Measurements from ENCODE around the gene KLHL33. TPM values are rescaled to one million over a fixed set of nuclear protein-coding genes. Genes with fewer than 3 reads are reported as not detected.

KLHL33 gene
- total and polyA plus RNA-seq, 7 donors = 0.23 to 1.4 (median 0.41) TPM

DNA sequence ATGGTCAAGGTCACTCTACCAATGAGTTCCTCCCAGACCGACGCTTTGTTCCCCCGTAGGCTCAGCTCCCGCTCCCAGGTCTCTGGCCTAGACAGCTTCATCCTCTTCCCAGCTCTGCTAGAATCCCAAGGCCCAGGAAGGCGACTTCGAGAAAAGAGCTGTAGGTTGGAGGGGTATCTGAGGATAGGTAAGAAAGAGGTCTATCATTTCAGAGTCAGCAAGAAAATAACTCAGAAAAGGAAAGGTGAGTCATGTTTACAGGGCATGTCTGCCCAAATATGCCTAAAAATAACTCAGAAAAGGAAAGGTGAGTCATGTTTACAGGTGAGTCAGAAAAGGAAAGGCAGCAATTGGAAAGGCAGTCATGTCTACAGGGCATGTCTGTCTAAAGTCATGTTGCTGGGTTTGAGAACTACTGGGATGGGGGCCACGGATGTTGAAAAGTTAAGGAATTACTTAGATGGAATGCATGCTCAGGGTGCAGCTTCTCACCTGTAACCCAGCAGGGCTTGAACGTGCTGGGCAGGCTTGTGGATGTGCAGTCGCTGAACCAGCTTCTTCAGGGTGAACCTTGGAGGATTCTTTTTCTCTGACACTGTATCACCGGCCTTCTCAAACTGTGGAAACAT is 34.9 kb downstream of the KLHL33 start:
- Histone ChIP-seq H3K27ac (no peak overlapping the region), H3K36me3 (peaks cover 27 to 99% (median 69%) of the 10 kb centered on the region in 4 donors)
- WGBS, 2 donors = 91 to 94% methylated on average over 10 of the region's 10 CpGs

GRCh38 chr14:20400589-20400964 is 35.4 kb downstream of the KLHL33 start:
- intact Hi-C loops (cut with DNase I) = no loop called here
- WGBS, 2 donors = 91 to 98% methylated on average over 1 of the region's 1 CpG
- Histone ChIP-seq H3K27me3 (no peaks in the 10 kb centered on the region), H3K36me3 (peaks cover 32 to 99% (median 72%) of the 10 kb centered on the region in 4 donors), H3K4me3 (no peak overlapping the region), H3K4me1 (no peaks in the 10 kb centered on the region), H3K9me3 (no peaks in the 10 kb centered on the region), H3K27ac (no peak overlapping the region)
- TF ChIP-seq POLR2A (IDR thresholded peaks at IDR 0.05) (no peak), POLR2AphosphoS5 (IDR thresholded peaks at IDR 0.05) (no peak), EP300 (IDR thresholded peaks at IDR 0.05) (no peak), CTCF (IDR thresholded peaks at IDR 0.05) (no peak)
- no peak for DNase-seq

More for the DNA sequence above, 34.9 kb downstream of the KLHL33 start:
- Histone ChIP-seq H3K4me3 (no peak overlapping the region), H3K27me3 (no peaks in the 10 kb centered on the region), H3K4me1 (no peaks in the 10 kb centered on the region), H3K9me3 (no peaks in the 10 kb centered on the region)
- no peak for TF ChIP-seq CTCF (IDR thresholded peaks at IDR 0.05)
- no peak for TF ChIP-seq EP300 (IDR thresholded peaks at IDR 0.05)
- TF ChIP-seq POLR2AphosphoS5 (IDR thresholded peaks at IDR 0.05) = no peak
- TF ChIP-seq POLR2A (IDR thresholded peaks at IDR 0.05) = no peak
- intact Hi-C loops (cut with DNase I) = no loop called here
- DNase-seq = no peak

GRCh38 chr14:20397511-20397910 is 38.5 kb downstream of the KLHL33 start:
- Histone ChIP-seq H3K27ac (no peak overlapping the region), H3K4me3 (no peak overlapping the region), H3K27me3 (no peaks in the 10 kb centered on the region), H3K4me1 (no peaks in the 10 kb centered on the region), H3K36me3 (peaks cover 28 to 99% (median 61%) of the 10 kb centered on the region in 4 donors), H3K9me3 (no peaks in the 10 kb centered on the region)
- DNase-seq = no peak
- 85 to 95% methylated on average over 3 of the region's 3 CpGs for WGBS, 2 donors
- no peak for TF ChIP-seq CTCF (IDR thresholded peaks at IDR 0.05)
- TF ChIP-seq EP300 (IDR thresholded peaks at IDR 0.05) = no peak
- no peak for TF ChIP-seq POLR2AphosphoS5 (IDR thresholded peaks at IDR 0.05)
- TF ChIP-seq POLR2A (IDR thresholded peaks at IDR 0.05) = no peak
- intact Hi-C loops (cut with DNase I) = no loop called here

GRCh38 chr14:20391505-20391904 is 44.5 kb downstream of the KLHL33 start:
- Histone ChIP-seq H3K4me3 (no peak overlapping the region), H3K27me3 (no peaks in the 10 kb centered on the region), H3K4me1 (no peaks in the 10 kb centered on the region), H3K36me3 (peaks cover 47 to 98% (median 74%) of the 10 kb centered on the region in 4 donors), H3K27ac (no peak overlapping the region), H3K9me3 (no peaks in the 10 kb centered on the region)
- WGBS, 2 donors = 97 to 98% methylated on average over 4 of the region's 4 CpGs
- intact Hi-C loops (cut with DNase I) = no loop called here
- TF ChIP-seq EP300 (IDR thresholded peaks at IDR 0.05) = no peak
- TF ChIP-seq POLR2A (IDR thresholded peaks at IDR 0.05) = no peak
- no peak for TF ChIP-seq POLR2AphosphoS5 (IDR thresholded peaks at IDR 0.05)
- no peak for TF ChIP-seq CTCF (IDR thresholded peaks at IDR 0.05)
- DNase-seq = no peak

DNA sequence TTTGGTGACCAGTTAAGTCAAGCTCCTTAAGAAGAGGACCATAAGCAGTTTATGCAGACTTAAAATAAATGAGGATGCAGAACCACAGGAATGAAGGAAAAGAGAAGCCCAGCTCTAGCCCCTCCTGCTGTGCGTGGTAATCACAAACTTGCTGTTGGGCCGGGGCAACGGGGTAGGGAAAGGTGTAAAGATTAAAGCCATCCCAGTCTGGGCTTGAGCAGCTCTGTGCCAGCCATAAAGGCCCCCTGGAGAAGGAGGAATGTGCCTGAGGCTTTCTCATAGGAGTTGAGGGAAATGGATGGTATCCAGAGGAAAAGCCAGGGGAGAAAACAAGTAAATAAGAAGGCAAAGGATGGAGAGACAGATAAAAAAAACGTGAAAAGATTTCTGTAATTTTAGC is 47.8 kb downstream of the KLHL33 start:
- WGBS, 2 donors = 69 to 80% methylated on average over 4 of the region's 4 CpGs
- Histone ChIP-seq H3K4me3 (no peak overlapping the region), H3K27me3 (no peaks in the 10 kb centered on the region), H3K4me1 (no peaks in the 10 kb centered on the region), H3K9me3 (no peaks in the 10 kb centered on the region), H3K36me3 (peaks cover 63 to 98% (median 84%) of the 10 kb centered on the region in 4 donors), H3K27ac (no peak overlapping the region)
- intact Hi-C loops (cut with DNase I) = no loop called here
- no peak for DNase-seq
- TF ChIP-seq EP300 (IDR thresholded peaks at IDR 0.05) = no peak
- no peak for TF ChIP-seq POLR2AphosphoS5 (IDR thresholded peaks at IDR 0.05)

All from sigmoid colon (tissue), 7 donors.